Measurements from ENCODE around the gene CNTD1.
"Not testable (repeated sequence)": the region's sequence is repeated elsewhere in the genome, so short reads cannot be mapped to it uniquely, and the experiment has no call there.

CNTD1 gene

DNA sequence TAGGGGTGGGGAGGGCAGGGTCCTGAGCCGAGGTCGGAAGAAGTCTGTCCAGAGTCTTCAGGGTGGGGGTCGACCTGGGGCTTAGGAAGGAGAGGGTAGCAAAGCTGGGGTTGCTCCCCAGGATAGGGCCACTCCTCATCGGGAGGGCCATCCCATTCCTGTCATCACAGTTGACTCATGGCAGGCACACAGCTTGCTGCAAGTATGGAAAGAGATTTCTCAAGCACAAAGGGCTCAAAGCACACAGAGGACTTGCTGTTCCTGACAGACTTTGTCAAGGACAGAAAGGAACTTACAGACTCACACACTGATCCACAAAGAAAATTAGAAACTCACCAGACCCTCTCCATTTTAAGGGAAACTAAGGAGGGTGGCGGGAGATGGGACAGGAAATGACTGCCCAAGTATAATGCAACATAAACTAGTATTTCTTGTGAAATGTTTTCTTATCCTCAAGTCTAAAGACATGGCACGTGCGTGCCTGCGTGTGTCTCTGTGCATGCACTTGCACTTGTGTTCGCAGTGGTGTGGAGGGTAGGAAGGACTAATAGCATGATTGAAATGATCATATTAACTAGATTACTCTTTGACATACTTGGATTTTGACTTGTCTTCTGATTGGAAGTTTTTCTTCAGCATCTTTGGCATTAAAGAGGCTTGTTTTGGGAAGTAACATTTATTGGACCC, 48.1 kb downstream of the CNTD1 start:
- DNase-seq = no peak

DNA sequence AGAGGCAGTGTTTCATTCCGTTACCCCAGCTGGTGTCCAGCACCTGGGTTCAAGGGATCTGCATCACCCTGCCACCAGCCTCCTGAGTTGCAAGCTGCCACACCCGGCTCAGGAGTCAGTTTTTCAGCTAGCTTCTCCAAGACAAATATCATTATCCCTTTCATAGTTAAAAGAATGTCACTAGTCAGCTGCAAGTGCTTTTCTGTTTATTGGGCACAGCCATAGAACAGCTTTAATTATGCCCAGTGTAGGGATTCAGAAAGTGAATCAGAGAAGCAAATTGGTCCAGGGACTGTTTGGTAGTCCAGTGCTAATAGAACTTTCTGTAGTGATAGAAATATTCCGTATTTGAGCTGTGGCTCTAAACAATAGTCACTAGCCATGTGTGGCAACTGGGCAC, 49.4 kb downstream of the CNTD1 start:
- no peak for DNase-seq

- DNase-seq = no peak
Measured at GRCh38 chr17:42849031-42849430, 50.4 kb downstream of the CNTD1 start.

- DNase-seq = no peak
Measured at GRCh38 chr17:42849451-42850181, 51.0 kb downstream of the CNTD1 start.

GRCh38 chr17:42850954-42851353, 52.3 kb downstream of the CNTD1 start, which contains the start of gene AOC3:
Gene AOC3 (plus strand): TSS chr17:42851199. CDS start chr17:42851344, 145 bp downstream.
- DNase-seq = no peak

DNA sequence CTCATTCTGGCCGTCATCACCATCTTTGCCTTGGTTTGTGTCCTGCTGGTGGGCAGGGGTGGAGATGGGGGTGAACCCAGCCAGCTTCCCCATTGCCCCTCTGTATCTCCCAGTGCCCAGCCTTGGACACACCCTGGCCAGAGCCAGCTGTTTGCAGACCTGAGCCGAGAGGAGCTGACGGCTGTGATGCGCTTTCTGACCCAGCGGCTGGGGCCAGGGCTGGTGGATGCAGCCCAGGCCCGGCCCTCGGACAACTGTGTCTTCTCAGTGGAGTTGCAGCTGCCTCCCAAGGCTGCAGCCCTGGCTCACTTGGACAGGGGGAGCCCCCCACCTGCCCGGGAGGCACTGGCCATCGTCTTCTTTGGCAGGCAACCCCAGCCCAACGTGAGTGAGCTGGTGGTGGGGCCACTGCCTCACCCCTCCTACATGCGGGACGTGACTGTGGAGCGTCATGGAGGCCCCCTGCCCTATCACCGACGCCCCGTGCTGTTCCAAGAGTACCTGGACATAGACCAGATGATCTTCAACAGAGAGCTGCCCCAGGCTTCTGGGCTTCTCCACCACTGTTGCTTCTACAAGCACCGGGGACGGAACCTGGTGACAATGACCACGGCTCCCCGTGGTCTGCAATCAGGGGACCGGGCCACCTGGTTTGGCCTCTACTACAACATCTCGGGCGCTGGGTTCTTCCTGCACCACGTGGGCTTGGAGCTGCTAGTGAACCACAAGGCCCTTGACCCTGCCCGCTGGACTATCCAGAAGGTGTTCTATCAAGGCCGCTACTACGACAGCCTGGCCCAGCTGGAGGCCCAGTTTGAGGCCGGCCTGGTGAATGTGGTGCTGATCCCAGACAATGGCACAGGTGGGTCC, 52.9 kb downstream of the CNTD1 start:
- DNase-seq = not testable (repeated sequence)

DNA sequence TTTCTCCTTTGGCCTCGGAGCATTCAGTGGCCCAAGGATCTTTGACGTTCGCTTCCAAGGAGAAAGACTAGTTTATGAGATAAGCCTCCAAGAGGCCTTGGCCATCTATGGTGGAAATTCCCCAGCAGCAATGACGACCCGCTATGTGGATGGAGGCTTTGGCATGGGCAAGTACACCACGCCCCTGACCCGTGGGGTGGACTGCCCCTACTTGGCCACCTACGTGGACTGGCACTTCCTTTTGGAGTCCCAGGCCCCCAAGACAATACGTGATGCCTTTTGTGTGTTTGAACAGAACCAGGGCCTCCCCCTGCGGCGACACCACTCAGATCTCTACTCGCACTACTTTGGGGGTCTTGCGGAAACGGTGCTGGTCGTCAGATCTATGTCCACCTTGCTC, 53.7 kb downstream of the CNTD1 start:
- no peak for DNase-seq

- DNase-seq = peak; percentile 22 to 33
Measured at GRCh38 chr17:42853004-42853403, 54.3 kb downstream of the CNTD1 start.

DNA sequence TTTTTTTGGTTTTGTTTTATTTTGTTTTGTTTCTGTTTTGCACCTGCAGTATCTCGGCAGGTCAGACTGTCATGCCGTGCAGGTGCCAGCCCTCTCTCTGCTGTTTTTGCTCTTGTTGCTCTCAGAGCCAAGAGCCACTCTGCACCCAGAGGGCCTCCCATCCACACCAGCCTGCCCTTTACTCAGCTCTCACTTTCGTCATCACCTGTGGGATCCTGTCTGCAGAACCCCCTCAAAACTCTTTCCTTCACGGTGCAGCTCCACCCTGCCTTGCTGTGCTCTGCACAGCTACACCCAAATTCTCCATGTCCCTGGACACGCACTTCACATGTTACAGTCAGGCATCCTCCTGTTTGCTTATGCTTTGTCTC, 54.9 kb downstream of the CNTD1 start:
- no peak for DNase-seq

- DNase-seq = no peak
Measured at GRCh38 chr17:42853968-42854790, 55.5 kb downstream of the CNTD1 start.

- no peak for DNase-seq
Measured at GRCh38 chr17:42855048-42855596, 56.5 kb downstream of the CNTD1 start.

DNA sequence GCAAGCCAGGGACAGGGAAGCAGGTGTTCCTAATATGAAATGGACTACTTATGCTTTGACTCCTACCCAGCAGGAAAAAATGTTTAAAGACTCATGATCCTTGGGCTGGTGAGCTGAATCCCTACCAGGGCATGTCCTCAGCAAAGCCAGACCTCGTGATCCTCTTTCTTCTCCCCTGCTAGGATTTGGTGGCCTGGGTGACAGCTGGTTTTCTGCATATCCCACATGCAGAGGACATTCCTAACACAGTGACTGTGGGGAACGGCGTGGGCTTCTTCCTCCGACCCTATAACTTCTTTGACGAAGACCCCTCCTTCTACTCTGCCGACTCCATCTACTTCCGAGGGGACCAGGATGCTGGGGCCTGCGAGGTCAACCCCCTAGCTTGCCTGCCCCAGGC, 57.4 kb downstream of the CNTD1 start:
- DNase-seq = not testable (repeated sequence)

DNA sequence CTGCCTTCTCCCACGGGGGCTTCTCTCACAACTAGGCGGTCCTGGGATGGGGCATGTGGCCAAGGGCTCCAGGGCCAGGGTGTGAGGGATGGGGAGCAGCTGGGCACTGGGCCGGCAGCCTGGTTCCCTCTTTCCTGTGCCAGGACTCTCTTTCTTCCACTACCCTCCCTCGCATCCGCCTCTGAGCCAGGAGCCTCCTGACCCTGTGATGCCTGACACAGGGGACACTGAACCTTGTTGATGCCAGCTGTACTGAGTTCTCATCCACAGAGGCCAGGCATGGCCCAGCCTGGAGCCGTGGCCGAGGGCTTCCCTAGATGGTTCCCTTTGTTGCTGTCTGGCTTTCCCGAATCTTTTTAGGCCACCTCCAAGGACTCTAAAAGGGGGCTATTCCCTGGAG, 57.9 kb downstream of the CNTD1 start:
- DNase-seq = not testable (repeated sequence)

- no peak for DNase-seq
Measured at GRCh38 chr17:42857389-42857788, 58.7 kb downstream of the CNTD1 start.
